ENCODE measurements around the gene RAP1GDS1.

RAP1GDS1 gene, protein sequence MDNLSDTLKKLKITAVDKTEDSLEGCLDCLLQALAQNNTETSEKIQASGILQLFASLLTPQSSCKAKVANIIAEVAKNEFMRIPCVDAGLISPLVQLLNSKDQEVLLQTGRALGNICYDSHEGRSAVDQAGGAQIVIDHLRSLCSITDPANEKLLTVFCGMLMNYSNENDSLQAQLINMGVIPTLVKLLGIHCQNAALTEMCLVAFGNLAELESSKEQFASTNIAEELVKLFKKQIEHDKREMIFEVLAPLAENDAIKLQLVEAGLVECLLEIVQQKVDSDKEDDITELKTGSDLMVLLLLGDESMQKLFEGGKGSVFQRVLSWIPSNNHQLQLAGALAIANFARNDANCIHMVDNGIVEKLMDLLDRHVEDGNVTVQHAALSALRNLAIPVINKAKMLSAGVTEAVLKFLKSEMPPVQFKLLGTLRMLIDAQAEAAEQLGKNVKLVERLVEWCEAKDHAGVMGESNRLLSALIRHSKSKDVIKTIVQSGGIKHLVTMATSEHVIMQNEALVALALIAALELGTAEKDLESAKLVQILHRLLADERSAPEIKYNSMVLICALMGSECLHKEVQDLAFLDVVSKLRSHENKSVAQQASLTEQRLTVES

DNA sequence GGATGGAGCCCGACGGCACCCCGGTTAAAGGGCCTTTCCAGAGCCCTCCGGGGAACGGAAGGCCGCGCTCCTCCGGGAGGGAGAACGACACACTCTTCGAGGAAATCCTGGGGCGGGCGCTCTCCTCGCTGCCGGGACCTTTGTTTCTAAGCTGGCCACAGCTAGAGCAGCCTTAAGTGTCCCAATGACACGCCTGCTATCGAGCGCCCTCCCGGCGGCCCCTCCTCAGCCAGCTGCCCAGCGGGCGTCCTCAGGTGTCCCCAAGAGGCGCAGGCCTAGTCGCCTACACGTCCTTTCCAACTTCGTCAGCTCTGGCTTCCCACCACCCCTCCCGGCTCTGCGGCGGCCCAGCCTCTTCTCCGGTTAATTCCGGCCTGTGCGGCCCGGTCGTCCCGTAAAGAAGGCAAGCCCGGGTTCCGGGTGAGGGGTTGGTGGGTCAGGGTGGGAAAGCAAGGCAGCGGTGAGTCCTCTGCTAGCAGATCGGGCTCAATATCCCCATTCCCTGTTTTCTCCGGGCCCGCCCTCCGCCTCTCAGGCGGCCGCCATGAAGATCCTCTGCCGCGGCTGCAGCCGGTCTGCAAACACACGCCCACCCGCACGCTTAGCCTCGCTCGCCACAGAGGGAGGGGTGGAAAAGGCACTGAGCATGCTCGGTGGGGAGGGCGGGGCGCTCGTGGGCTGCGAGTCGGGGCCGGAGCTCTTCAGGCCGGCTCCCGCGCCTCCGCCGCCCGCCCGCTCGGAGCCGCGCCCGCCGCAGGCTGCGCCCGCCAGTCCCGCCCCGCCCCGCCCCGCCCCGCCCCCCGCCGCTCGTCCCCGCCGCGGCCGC is at the start of gene RAP1GDS1:
TSS of gene RAP1GDS1 (plus strand) at position 806 of the 826 bp plus-strand sequence. CDS start 182 bp downstream, outside the sequence.
- TF ChIP-seq CTCF (IDR thresholded peaks at IDR 0.05; ENCODE audit: unreplicated experiment in 3 of 3): no peak
- Mint-ChIP-seq H3K36me3 (ENCODE audit: low read depth) (peaks cover 4% of the 10 kb centered on the region), H3K27ac (peak within 1 kb of the TSS; percentile 84 to 100 (median 100)), H3K4me1 (peaks cover 33% of the 10 kb centered on the region), H3K4me3 (peak within 1 kb of the TSS; percentile 97 to 99 (median 98)), H3K9me3 (no peaks in the 10 kb centered on the region), H3K27me3 (ENCODE audit: low read depth) (no peaks in the 10 kb centered on the region)

- no peak for TF ChIP-seq CTCF (IDR thresholded peaks at IDR 0.05; ENCODE audit: unreplicated experiment in 3 of 3)
- Mint-ChIP-seq H3K27ac (no peak overlapping the region), H3K9me3 (no peaks in the 10 kb centered on the region), H3K27me3 (ENCODE audit: low read depth) (no peaks in the 10 kb centered on the region), H3K4me1 (no peaks in the 10 kb centered on the region), H3K36me3 (ENCODE audit: low read depth) (no peaks in the 10 kb centered on the region), H3K4me3 (no peak overlapping the region)
Observed at GRCh38 chr4:98222306-98222705, 38.9 kb upstream of the RAP1GDS1 start.

DNA sequence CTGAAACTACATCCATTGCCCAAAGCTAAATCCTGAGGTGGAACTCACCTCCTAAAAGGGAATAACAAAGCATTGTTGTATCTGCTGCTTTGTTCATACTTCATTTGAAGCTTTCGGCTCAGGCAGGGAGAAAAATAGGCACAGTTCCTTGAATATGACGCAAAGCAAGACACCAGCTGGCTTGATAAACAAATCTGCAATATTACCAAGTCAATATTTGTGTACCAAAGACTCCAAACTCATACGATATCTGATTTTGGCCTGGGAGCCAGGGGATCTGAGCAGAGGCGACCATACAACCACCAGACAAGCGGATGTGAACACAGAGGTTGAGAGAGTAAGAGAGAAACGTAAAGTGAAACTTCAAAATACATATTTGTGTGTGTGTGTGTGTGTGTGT is 34.8 kb upstream of the RAP1GDS1 start:
- no peak for TF ChIP-seq CTCF (IDR thresholded peaks at IDR 0.05; ENCODE audit: unreplicated experiment in 3 of 3)
- no peaks in the 10 kb centered on the region for H3K36me3 Mint-ChIP-seq (ENCODE audit: low read depth)
- H3K4me3 Mint-ChIP-seq: no peak overlapping the region
- H3K9me3 Mint-ChIP-seq: no peaks in the 10 kb centered on the region
- no peaks in the 10 kb centered on the region for H3K27me3 Mint-ChIP-seq (ENCODE audit: low read depth)
- H3K4me1 Mint-ChIP-seq: no peaks in the 10 kb centered on the region
- H3K27ac Mint-ChIP-seq: no peak overlapping the region

GRCh38 chr4:98230961-98231360 is 30.2 kb upstream of the RAP1GDS1 start:
- no peaks in the 10 kb centered on the region for H3K27me3 Mint-ChIP-seq (ENCODE audit: low read depth)
- no peaks in the 10 kb centered on the region for H3K9me3 Mint-ChIP-seq
- no peaks in the 10 kb centered on the region for H3K36me3 Mint-ChIP-seq (ENCODE audit: low read depth)
- no peak for TF ChIP-seq CTCF (IDR thresholded peaks at IDR 0.05; ENCODE audit: unreplicated experiment in 3 of 3)
- no peak overlapping the region for H3K27ac Mint-ChIP-seq
- H3K4me3 Mint-ChIP-seq: no peak overlapping the region
- H3K4me1 Mint-ChIP-seq: no peaks in the 10 kb centered on the region

DNA sequence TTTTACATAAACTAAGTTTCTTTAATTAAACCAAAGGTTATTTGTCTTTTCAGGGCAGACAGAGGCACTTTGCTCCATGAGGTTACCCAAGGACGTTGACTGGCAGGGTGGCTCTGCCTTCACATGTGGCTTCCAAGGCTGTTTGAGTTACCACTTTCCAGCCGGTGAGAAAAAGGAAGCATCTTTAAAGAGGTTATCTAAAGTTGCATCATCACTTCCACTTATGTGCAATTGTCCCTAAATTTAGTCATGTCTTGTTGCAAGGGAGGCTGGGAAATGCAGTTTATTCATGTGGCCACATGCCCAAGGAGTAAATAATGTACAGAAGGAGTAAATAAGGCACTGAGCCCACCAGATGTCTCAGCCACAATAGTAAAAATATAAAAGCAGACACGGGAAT is 29.0 kb upstream of the RAP1GDS1 start:
- Mint-ChIP-seq H3K36me3 (ENCODE audit: low read depth) (no peaks in the 10 kb centered on the region), H3K27ac (no peak overlapping the region), H3K4me3 (no peak overlapping the region), H3K9me3 (no peaks in the 10 kb centered on the region), H3K4me1 (no peaks in the 10 kb centered on the region), H3K27me3 (ENCODE audit: low read depth) (no peaks in the 10 kb centered on the region)
- no peak for TF ChIP-seq CTCF (IDR thresholded peaks at IDR 0.05; ENCODE audit: unreplicated experiment in 3 of 3)
